ENCODE data around the gene TRAF3.

TRAF3 gene

DNA sequence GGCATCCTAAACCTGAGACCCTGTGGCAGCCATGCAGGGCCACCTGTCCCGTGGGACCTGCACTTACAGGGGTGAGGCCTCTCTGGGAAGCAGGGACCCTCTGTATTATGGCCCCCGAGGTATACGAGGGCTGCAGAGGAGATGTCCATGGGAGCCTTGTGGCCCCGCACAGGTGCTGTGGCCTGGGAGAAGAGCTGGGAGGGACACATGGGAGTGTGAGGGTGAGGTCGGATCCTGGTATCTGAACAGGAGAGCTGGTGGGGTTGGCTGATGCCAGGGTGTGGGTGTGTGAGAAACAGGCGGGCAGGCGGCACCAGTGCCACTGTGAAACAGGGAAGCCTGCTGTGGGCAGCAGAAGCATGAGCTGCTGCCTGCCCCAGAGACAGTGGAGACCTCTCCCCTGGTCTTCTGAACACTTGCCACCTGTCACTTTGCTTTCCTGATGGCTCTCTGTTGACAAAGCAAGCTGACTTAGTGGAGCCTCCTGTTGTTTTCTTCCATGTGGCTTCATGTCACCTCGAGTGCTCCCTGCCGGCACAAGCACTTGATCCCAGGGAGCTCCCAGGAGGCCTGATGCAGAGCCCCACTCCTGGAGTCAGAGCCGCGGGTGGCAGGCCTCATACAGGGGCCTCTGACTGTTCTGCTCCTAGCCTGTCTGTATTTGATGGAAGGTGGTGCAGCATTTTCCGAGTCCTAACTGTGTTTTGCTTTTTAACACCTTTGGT is 125.4 kb downstream of the TRAF3 start:
- Histone ChIP-seq H3K9me2 (ENCODE audit: low read depth, low read length) (no peaks in the 10 kb centered on the region), H3K4me2 (ENCODE audit: low read length) (no peak overlapping the region), H3K4me3 (ENCODE audit: low read depth, low read length, poor library complexity, severe bottlenecking) (no peak overlapping the region), H3K27me3 (ENCODE audit: insufficient read depth, low read length) (no peaks in the 10 kb centered on the region), H4K20me1 (ENCODE audit: insufficient read depth, low read length) (no peaks in the 10 kb centered on the region), H3F3A (ENCODE audit: insufficient read depth, low read length) (no peaks in the 10 kb centered on the region), H3K27ac (ENCODE audit: low read depth, low read length, poor library complexity, severe bottlenecking) (no peak overlapping the region), H3K79me2 (ENCODE audit: insufficient read depth, low read length) (no peaks in the 10 kb centered on the region), H3K9me3 (ENCODE audit: low read length) (no peaks in the 10 kb centered on the region), H3K36me3 (ENCODE audit: insufficient read depth, low read length) (peaks cover 29% of the 10 kb centered on the region), H3K9ac (ENCODE audit: low read length) (no peak overlapping the region), H2AFZ (ENCODE audit: low read length) (no peak overlapping the region), H3K4me1 (ENCODE audit: insufficient read depth, low read length, severe bottlenecking) (peaks cover 21% of the 10 kb centered on the region)
- TF ChIP-seq CTCF (IDR thresholded peaks at IDR 0.05; ENCODE audit: low read length) (no peak), EZH2 (IDR thresholded peaks at IDR 0.05; ENCODE audit: borderline replicate concordance, low read length) (no peak)

- no peaks in the 10 kb centered on the region for H3K9me2 ChIP-seq (ENCODE audit: low read depth, low read length)
- H3K4me3 ChIP-seq (ENCODE audit: low read depth, low read length, poor library complexity, severe bottlenecking): no peak overlapping the region
- no peaks in the 10 kb centered on the region for H3F3A ChIP-seq (ENCODE audit: insufficient read depth, low read length)
- no peak overlapping the region for H3K27ac ChIP-seq (ENCODE audit: low read depth, low read length, poor library complexity, severe bottlenecking)
- no peaks in the 10 kb centered on the region for H3K79me2 ChIP-seq (ENCODE audit: insufficient read depth, low read length)
- TF ChIP-seq EZH2 (IDR thresholded peaks at IDR 0.05; ENCODE audit: borderline replicate concordance, low read length): no peak
- no peak for TF ChIP-seq CTCF (IDR thresholded peaks at IDR 0.05; ENCODE audit: low read length)
- peaks cover 29% of the 10 kb centered on the region for H3K36me3 ChIP-seq (ENCODE audit: insufficient read depth, low read length)
- no peaks in the 10 kb centered on the region for H3K27me3 ChIP-seq (ENCODE audit: insufficient read depth, low read length)
- H3K9me3 ChIP-seq (ENCODE audit: low read length): no peaks in the 10 kb centered on the region
- H4K20me1 ChIP-seq (ENCODE audit: insufficient read depth, low read length): no peaks in the 10 kb centered on the region
- no peak overlapping the region for H2AFZ ChIP-seq (ENCODE audit: low read length)
- H3K4me1 ChIP-seq (ENCODE audit: insufficient read depth, low read length, severe bottlenecking): peaks cover 21% of the 10 kb centered on the region
- no peak overlapping the region for H3K4me2 ChIP-seq (ENCODE audit: low read length)
- H3K9ac ChIP-seq (ENCODE audit: low read length): no peak overlapping the region
Observed at GRCh38 chr14:102903248-102903888, 126.1 kb downstream of the TRAF3 start.

- Histone ChIP-seq H3K4me1 (ENCODE audit: insufficient read depth, low read length, severe bottlenecking) (peaks cover 21% of the 10 kb centered on the region), H3K9me2 (ENCODE audit: low read depth, low read length) (no peaks in the 10 kb centered on the region), H3K27me3 (ENCODE audit: insufficient read depth, low read length) (no peaks in the 10 kb centered on the region), H3F3A (ENCODE audit: insufficient read depth, low read length) (no peaks in the 10 kb centered on the region), H3K4me2 (ENCODE audit: low read length) (no peak overlapping the region), H3K9me3 (ENCODE audit: low read length) (no peaks in the 10 kb centered on the region), H4K20me1 (ENCODE audit: insufficient read depth, low read length) (no peaks in the 10 kb centered on the region), H3K27ac (ENCODE audit: low read depth, low read length, poor library complexity, severe bottlenecking) (no peak overlapping the region), H2AFZ (ENCODE audit: low read length) (no peak overlapping the region), H3K9ac (ENCODE audit: low read length) (no peak overlapping the region), H3K36me3 (ENCODE audit: insufficient read depth, low read length) (peaks cover 29% of the 10 kb centered on the region), H3K79me2 (ENCODE audit: insufficient read depth, low read length) (no peaks in the 10 kb centered on the region), H3K4me3 (ENCODE audit: low read depth, low read length, poor library complexity, severe bottlenecking) (no peak overlapping the region)
- TF ChIP-seq EZH2 (IDR thresholded peaks at IDR 0.05; ENCODE audit: borderline replicate concordance, low read length): no peak
- no peak for TF ChIP-seq CTCF (IDR thresholded peaks at IDR 0.05; ENCODE audit: low read length)
Observed at GRCh38 chr14:102903889-102904512, 126.8 kb downstream of the TRAF3 start.

Data from OCI-LY1 (cell line).